K562 (cell line): Measurements from ENCODE around the gene CCDC68. TPM values are rescaled to one million over a fixed set of nuclear protein-coding genes. Genes with fewer than 3 reads are reported as not detected.

Experiments used
- ATAC-seq: fragments of 200-7000 bp; cut with Tn5 transposase; 3 replicates; pipeline ENCODE4 v1.9.1; 2020; ENCODE audit warnings: moderate library complexity
- BruUV-seq: library from RNA; stranded (reverse); fragments of 400-500 nt; replicated peaks from 2 replicates; lab custom pipeline; 2021; lab: Mats Ljungman, UMichigan
- CTCF ChIA-PET: fragments of 300-600 bp; formaldehyde crosslinking; extraction: SDS; loops from one replicate; lab custom pipeline; 2021; ENCODE audit warnings: low intra/inter-chr PET ratio; lab: Yijun Ruan, JAX
- POLR2A ChIA-PET: fragments of 300-600, 350-650 bp; sonication (Branson Sonifier 250); formaldehyde crosslinking; extraction: SDS; loops from one replicate; lab custom pipeline; 2021; ENCODE audit warnings: antibody characterized with exemption, inconsistent platforms; lab: Yijun Ruan, JAX
- DNase-seq, 4 experiments: peaks; one replicate each; pipeline versions ENCODE4 v3.0.0 to v3.0.0-alpha.2; 2011 to 2018; ENCODE audit warnings: low spot score in 3 of 4, mixed read lengths in 3 of 4; ENCODE audit errors: extremely low read depth in 1 of 4
- FAIRE-seq: peaks from 2 replicates; lab custom pipeline; 2011; peaks lifted over from hg19 to GRCh38; lab: Jason Lieb, UNC
- H2AFZ ChIP-seq: 2 replicates; pipeline ENCODE4 v1.6.0; 2011; ENCODE audit warnings: low read depth, low read length, control low read depth, inconsistent platforms
- H3K27ac ChIP-seq: fragments of 200-600 bp; 3 replicates; pipeline ENCODE4 v1.8.0; 2011; ENCODE audit warnings: low read depth, mild to moderate bottlenecking, control low read depth, inconsistent platforms, low read length, moderate library complexity, mixed read lengths; ENCODE audit errors: extremely low read depth
- H3K27me3 ChIP-seq, 2 experiments: fragments of 300-600 bp in 1 of 2; 2 replicates in 1 of 2; 3 replicates in 1 of 2; pipeline versions ENCODE4 v1.6.0 to v1.8.0; 2011; ENCODE audit warnings: inconsistent platforms in 2 of 2, low read length in 2 of 2, mild to moderate bottlenecking in 1 of 2, mixed read lengths in 1 of 2, moderate library complexity in 1 of 2; ENCODE audit not compliant: control insufficient read depth in 2 of 2, insufficient read depth in 2 of 2
- H3K36me3 ChIP-seq: fragments of 300-600 bp; 3 replicates; pipeline ENCODE4 v1.8.0; 2011; ENCODE audit warnings: mild to moderate bottlenecking, low read length, inconsistent platforms; ENCODE audit not compliant: control insufficient read depth, insufficient read depth
- H3K4me1 ChIP-seq, 2 experiments: fragments of 200-600 bp in 1 of 2; replicated peaks in 1 of 2; 2 replicates in 1 of 2; 3 replicates in 1 of 2; pipeline versions ENCODE4 v1.5.1 to v1.8.0; 2011; ENCODE audit warnings: inconsistent platforms in 2 of 2, low read length in 2 of 2, mild to moderate bottlenecking in 1 of 2, mixed read lengths in 1 of 2, moderate library complexity in 1 of 2; ENCODE audit not compliant: control insufficient read depth in 2 of 2, insufficient read depth in 2 of 2
- H3K4me2 ChIP-seq: 2 replicates; pipeline ENCODE4 v1.6.1; 2011; ENCODE audit warnings: low read length, control low read depth, inconsistent platforms, mixed read lengths; ENCODE audit not compliant: insufficient read depth
- H3K4me3 ChIP-seq: fragments of 200-600 bp; sonication (generic), shearing (Covaris generic); 2 replicates; pipeline ENCODE4 v1.5.1; 2016; ENCODE audit warnings: control low read depth, inconsistent platforms
- H3K79me2 ChIP-seq: fragments of 200-600 bp; 3 replicates; pipeline ENCODE4 v1.8.0; 2011; ENCODE audit warnings: low read length, inconsistent platforms; ENCODE audit not compliant: control insufficient read depth, insufficient read depth
- H3K9ac ChIP-seq, 2 experiments: 2 replicates each; pipeline versions ENCODE4 v1.6.0 to v1.6.1; 2011; ENCODE audit warnings: low read depth in 2 of 2, low read length in 2 of 2, control low read depth in 1 of 2, inconsistent platforms in 1 of 2, mild to moderate bottlenecking in 1 of 2, mixed read lengths in 1 of 2; ENCODE audit not compliant: insufficient read depth in 1 of 2
- H3K9me1 ChIP-seq: one replicate; pipeline ENCODE4 v1.6.0; 2011; ENCODE audit warnings: inconsistent platforms, mild to moderate bottlenecking, low read length, moderate library complexity; ENCODE audit not compliant: control insufficient read depth, insufficient read depth
- H3K9me3 ChIP-seq: replicated peaks from 2 replicates; pipeline ENCODE4 v1.5.1; 2011; ENCODE audit warnings: low read depth, low read length, inconsistent platforms; ENCODE audit not compliant: control insufficient read depth, insufficient read depth
- H4K20me1 ChIP-seq: replicated peaks from 2 replicates; pipeline ENCODE4 v1.6.1; 2011; ENCODE audit warnings: low read length, inconsistent platforms, mixed read lengths; ENCODE audit not compliant: control insufficient read depth, insufficient read depth
- CBFB ChIP-seq: sonication (generic); formaldehyde crosslinking; IDR thresholded peaks from 2 replicates; pipeline ENCODE4 v1.4.0; 2020; ENCODE audit warnings: mild to moderate bottlenecking, missing genetic modification reagents
- ETS1 ChIP-seq: conservative IDR thresholded peaks from 2 replicates; pipeline ENCODE4 v1.6.1; 2011; ENCODE audit warnings: low read depth, mild to moderate bottlenecking, low read length; ENCODE audit not compliant: control insufficient read depth
- ETV6 ChIP-seq, 3 experiments: fragments of 150-350 bp in 1 of 3; sonication (generic) in 1 of 3; formaldehyde crosslinking in 1 of 3; IDR thresholded peaks; 2 replicates each; pipeline versions ENCODE4 v1.6.1 to v1.8.0; 2014 to 2022; ENCODE audit warnings: borderline replicate concordance in 2 of 3, low read depth in 2 of 3, antibody characterized with exemption in 1 of 3, low read length in 1 of 3, mild to moderate bottlenecking in 1 of 3, missing genetic modification reagents in 1 of 3
- JUND ChIP-seq, 2 experiments: IDR thresholded peaks; 2 replicates in 1 of 2; 3 replicates in 1 of 2; pipeline ENCODE4 v1.6.1; 2011; ENCODE audit warnings: borderline replicate concordance in 2 of 2, low read depth in 2 of 2, low read length in 2 of 2, improper control_type of control experiment in 1 of 2, missing biosample characterization in 1 of 2, missing genetic modification characterization in 1 of 2, missing genetic modification reagents in 1 of 2
- NCOR1 ChIP-seq: fragments of 450-650 bp; IDR thresholded peaks from 2 replicates; pipeline ENCODE4 v1.6.1; 2016; ENCODE audit warnings: mild to moderate bottlenecking, moderate library complexity
- ZMIZ1 ChIP-seq, 2 experiments: fragments of 150-350 bp in 1 of 2; IDR thresholded peaks; 2 replicates each; pipeline ENCODE4 v1.6.1; 2012 to 2016; ENCODE audit warnings: low read depth in 2 of 2, low read length in 2 of 2, mild to moderate bottlenecking in 1 of 2, moderate library complexity in 1 of 2
- ZNF12 ChIP-seq: sonication (generic); formaldehyde crosslinking; IDR thresholded peaks from 2 replicates; pipeline ENCODE4 v1.4.0; 2020; ENCODE audit warnings: mild to moderate bottlenecking, missing genetic modification reagents
- ZNF232 ChIP-seq: sonication (generic); formaldehyde crosslinking; IDR thresholded peaks from 2 replicates; pipeline ENCODE4 v1.8.0; 2022; ENCODE audit warnings: mild to moderate bottlenecking, missing genetic modification reagents
- ZNF274 ChIP-seq: IDR thresholded peaks from 2 replicates; pipeline ENCODE4 v1.6.1; 2011; ENCODE audit warnings: low read depth, mild to moderate bottlenecking, low read length, moderate library complexity, borderline replicate concordance
- ZNF583 ChIP-seq: fragments of 250-450 bp; sonication (Bioruptor Pico); IDR thresholded peaks from 2 replicates; pipeline ENCODE4 v1.4.0; 2020
- WGBS: fragments of 100-300 bp; shearing (Covaris generic); methylation state at CpG from one replicate; pipeline ENCODE4 v1.1.6; 2016; ENCODE audit warnings: low coverage, mixed read lengths; ENCODE audit not compliant: insufficient coverage; ENCODE audit errors: missing lambda C conversion rate; 5-methylcytosine and 5-hydroxymethylcytosine counted together
- in situ Hi-C: fragments of 300-500 bp; cut with MboI; formaldehyde crosslinking; loops from 4 replicates; pipeline ENCODE4 v1.15.0; 2018; ENCODE audit warnings: inconsistent platforms, mixed read lengths
- intact Hi-C: fragments of 100-400 bp; cut with micrococcal nuclease; formaldehyde crosslinking; loops from 2 replicates; pipeline ENCODE4 v1.14.2; 2022
- polyA plus RNA-seq, 8 experiments: library from polyadenylated mRNA; depleted of rRNA in 4 of 8; stranded (reverse) in 5 of 8; unstranded in 3 of 8; fragments of >200 nt; fragmentation: Nextera tagmentation in 2 of 8; fragmentation: Illumina TruSeq in 1 of 8; extraction: Ambion mirVana in 2 of 8; extraction: Trizol in 1 of 8; gene quantifications; 2 replicates each; pipeline versions ENCODE4 v1.2.1 to v1.2.3, GENCODE V29; 2011 to 2014; ENCODE audit warnings: inconsistent platforms in 1 of 8, missing spikeins in 1 of 8
- total RNA-seq, 7 experiments: library from RNA; depleted of rRNA in 6 of 7; stranded (reverse); fragments of >200 nt in 6 of 7; fragmentation: Illumina TruSeq in 2 of 7; extraction: Trizol in 2 of 7; gene quantifications; 2 replicates each; pipeline versions ENCODE4 v1.2.1 to v1.2.3, GENCODE V29; 2011 to 2021; ENCODE audit warnings: low replicate concordance in 1 of 7

The CCDC68 gene
- total and polyA plus RNA-seq, 9 of the 15 experiments (the other 6 are each of a cell fraction or from before 2014, with no cell fraction given): 0.28 to 4.5 (median 1.4) TPM

GRCh38 chr18:54956506-54956905, 2.8 kb downstream of the CCDC68 start:
- no peak for FAIRE-seq
- TF ChIP-seq JUND (IDR thresholded peaks at IDR 0.05; ENCODE audit: borderline replicate concordance, low read depth, low read length) (no peak), JUND (tag; IDR thresholded peaks at IDR 0.05; ENCODE audit: borderline replicate concordance, low read depth, low read length) (no peak), ETS1 (no peak), NCOR1 (no peak)
- in situ Hi-C loops (no loop called here), intact Hi-C loops (no loop called here)
- BruUV-seq: no TSS peak
- no peaks in the 10 kb centered on the region for H4K20me1 ChIP-seq
- ChIA-PET CTCF (no interaction called here), POLR2A (no interaction called here)
- H3K4me2 ChIP-seq: no peak overlapping the region
- no peaks in the 10 kb centered on the region for H3K9me3 ChIP-seq
- DNase-seq: no peak
- 35% methylated on average over 3 of the region's 3 CpGs for WGBS
- no peaks in the 10 kb centered on the region for H3K27me3 ChIP-seq
- H3K9ac ChIP-seq: no peak overlapping the region
- H3K36me3 ChIP-seq: no peaks in the 10 kb centered on the region
- H3K79me2 ChIP-seq: no peaks in the 10 kb centered on the region
- no peak overlapping the region for H3K27ac ChIP-seq
- H2AFZ ChIP-seq: no peak overlapping the region
- H3K4me1 ChIP-seq: peaks cover 0 to 5% of the 10 kb centered on the region in 2 experiments; a peak in 2 of 5 replicates
- H3K9me1 ChIP-seq: no peaks in the 10 kb centered on the region
- ATAC-seq: no peak
- no peak overlapping the region for H3K4me3 ChIP-seq

- no peaks in the 10 kb centered on the region for H3K27me3 ChIP-seq
- H3K79me2 ChIP-seq: no peaks in the 10 kb centered on the region
- ChIA-PET POLR2A (no interaction called here), CTCF (no interaction called here)
- H2AFZ ChIP-seq: no peak overlapping the region
- no peak overlapping the region for H3K9ac ChIP-seq
- no peaks in the 10 kb centered on the region for H3K36me3 ChIP-seq
- peaks cover 0 to 5% of the 10 kb centered on the region in 2 experiments; a peak in 1 of 5 replicates for H3K4me1 ChIP-seq
- H3K9me3 ChIP-seq: no peaks in the 10 kb centered on the region
- no peak overlapping the region for H3K4me3 ChIP-seq
- H3K9me1 ChIP-seq: no peaks in the 10 kb centered on the region
- in situ Hi-C loops: no loop called here
- no peak for FAIRE-seq
- intact Hi-C loops: no loop called here
- DNase-seq: no peak
- BruUV-seq: no TSS peak
- no peak overlapping the region for H3K27ac ChIP-seq
- no peak overlapping the region for H3K4me2 ChIP-seq
- ATAC-seq: no peak
- H4K20me1 ChIP-seq: no peaks in the 10 kb centered on the region
- TF ChIP-seq ZMIZ1 (IDR thresholded peaks at IDR 0.05; ENCODE audit: low read depth in 2 of 2, low read length in 2 of 2): no peak
- TF ChIP-seq CBFB (CRISPR knock-in tag): no peak
- TF ChIP-seq ZNF274: no peak
- no peak for TF ChIP-seq ZNF232
- TF ChIP-seq ZNF583 (CRISPR knock-in tag): no peak
- no peak for TF ChIP-seq ZNF12 (CRISPR knock-in tag)
- no peak for TF ChIP-seq ETV6 (IDR thresholded peaks at IDR 0.05; ENCODE audit: borderline replicate concordance in 1 of 2, low read depth in 2 of 2, low read length in 1 of 2)
- TF ChIP-seq ETV6 (CRISPR knock-in tag; IDR thresholded peaks at IDR 0.05; ENCODE audit: borderline replicate concordance): no peak
Measured at GRCh38 chr18:54952026-54952425, 7.2 kb downstream of the CCDC68 start.
